Fibroblast of pulmonary artery (primary cell): ENCODE data around the gene PTBP2.

ENCODE experiments used
- DNase-seq: peaks from one replicate; pipeline ENCODE4 v3.0.0-alpha.2; 2010; ENCODE audit warnings: low read depth
- H3K4me3 ChIP-seq: replicated peaks from 2 replicates; pipeline ENCODE4 v1.5.1; 2011; ENCODE audit warnings: low read depth, mild to moderate bottlenecking, control low read depth, low read length, moderate library complexity
- TF ChIP-seq, protein P1 (sequence below): IDR thresholded peaks from 2 replicates; pipeline ENCODE4 v1.5.1; 2011; ENCODE audit warnings: mild to moderate bottlenecking, control low read depth, low read length, inconsistent platforms; ENCODE audit errors: missing control alignments

Gene PTBP2

DNA sequence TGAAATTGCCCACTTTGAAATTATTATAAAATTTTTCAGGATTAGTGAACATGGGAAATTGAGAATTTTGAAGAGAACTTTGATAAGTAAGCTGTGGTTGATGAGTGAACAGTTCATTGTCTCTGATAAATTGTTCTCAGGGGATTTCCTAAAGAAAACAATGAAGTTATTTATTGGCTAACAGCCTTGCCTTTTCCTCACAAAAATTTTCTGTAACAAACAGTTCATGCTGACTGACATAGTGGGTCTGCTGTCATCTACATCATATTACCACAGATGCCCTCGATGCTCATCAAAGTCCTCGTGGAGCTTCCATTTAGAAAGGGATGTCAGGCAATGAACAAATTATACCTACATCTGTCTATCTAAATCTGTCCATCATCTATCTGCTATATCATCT, 113.4 kb downstream of the PTBP2 start:
- H3K4me3 ChIP-seq: no peak overlapping the region
- no peak for DNase-seq
- TF ChIP-seq, protein P1, sequence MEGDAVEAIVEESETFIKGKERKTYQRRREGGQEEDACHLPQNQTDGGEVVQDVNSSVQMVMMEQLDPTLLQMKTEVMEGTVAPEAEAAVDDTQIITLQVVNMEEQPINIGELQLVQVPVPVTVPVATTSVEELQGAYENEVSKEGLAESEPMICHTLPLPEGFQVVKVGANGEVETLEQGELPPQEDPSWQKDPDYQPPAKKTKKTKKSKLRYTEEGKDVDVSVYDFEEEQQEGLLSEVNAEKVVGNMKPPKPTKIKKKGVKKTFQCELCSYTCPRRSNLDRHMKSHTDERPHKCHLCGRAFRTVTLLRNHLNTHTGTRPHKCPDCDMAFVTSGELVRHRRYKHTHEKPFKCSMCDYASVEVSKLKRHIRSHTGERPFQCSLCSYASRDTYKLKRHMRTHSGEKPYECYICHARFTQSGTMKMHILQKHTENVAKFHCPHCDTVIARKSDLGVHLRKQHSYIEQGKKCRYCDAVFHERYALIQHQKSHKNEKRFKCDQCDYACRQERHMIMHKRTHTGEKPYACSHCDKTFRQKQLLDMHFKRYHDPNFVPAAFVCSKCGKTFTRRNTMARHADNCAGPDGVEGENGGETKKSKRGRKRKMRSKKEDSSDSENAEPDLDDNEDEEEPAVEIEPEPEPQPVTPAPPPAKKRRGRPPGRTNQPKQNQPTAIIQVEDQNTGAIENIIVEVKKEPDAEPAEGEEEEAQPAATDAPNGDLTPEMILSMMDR: no peak

DNA sequence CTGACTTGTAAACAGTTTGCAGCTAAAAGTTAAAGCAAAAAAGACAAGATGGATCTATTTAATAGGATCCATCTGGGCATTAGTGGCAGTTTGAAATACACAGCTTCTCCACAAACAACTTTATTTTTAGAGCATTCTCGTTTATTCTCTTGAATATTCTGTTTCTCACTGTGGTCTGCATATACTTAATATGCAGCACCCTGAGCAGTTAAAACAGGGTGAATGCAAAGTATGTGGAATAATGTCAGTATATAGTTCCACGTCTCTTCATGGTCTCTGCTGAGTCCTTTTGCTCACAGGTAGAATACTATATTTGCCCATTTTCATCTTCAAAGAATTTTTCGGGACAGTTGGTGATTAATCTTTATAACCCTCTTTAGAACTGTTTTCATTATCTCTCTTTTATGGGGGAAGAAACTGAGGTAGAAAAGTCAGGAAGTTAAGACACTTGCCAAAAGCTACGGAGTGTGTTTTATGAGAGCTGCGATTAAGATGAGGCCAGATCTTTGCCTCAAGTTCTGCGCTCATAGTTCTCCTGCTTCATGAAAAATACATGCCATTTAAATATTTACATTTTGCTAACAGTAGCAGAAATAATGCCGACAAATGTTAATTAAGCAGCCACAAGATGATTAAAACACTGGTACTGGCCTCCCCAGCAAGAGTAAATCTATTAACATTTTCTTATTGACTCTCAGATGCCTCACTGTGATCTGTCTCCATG, 115.6 kb downstream of the PTBP2 start:
- DNase-seq: no peak
- TF ChIP-seq, protein P1: no peak
- no peak overlapping the region for H3K4me3 ChIP-seq

DNA sequence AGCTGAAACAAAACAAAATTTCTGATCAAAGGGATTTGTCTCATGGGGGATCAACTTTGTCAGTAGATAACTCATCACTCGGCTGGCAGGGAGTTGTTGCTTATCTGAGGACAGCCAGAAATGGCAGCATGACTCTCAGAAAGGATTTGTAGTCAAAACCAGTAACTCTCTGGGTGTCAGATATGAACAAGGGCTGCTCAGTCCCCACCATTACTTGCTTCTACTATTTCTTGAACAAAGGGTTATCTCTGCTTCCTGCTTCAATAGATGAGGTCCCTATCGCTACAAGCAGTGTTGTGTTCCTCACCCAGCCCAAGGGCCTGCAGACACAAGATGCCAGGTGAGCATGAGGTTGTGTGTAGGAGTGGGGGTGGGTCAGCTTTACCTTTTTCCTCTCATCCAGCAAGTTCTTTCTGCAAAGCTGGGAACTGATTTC, 116.2 kb downstream of the PTBP2 start:
- no peak for DNase-seq
- TF ChIP-seq, protein P1: no peak
- no peak overlapping the region for H3K4me3 ChIP-seq

DNA sequence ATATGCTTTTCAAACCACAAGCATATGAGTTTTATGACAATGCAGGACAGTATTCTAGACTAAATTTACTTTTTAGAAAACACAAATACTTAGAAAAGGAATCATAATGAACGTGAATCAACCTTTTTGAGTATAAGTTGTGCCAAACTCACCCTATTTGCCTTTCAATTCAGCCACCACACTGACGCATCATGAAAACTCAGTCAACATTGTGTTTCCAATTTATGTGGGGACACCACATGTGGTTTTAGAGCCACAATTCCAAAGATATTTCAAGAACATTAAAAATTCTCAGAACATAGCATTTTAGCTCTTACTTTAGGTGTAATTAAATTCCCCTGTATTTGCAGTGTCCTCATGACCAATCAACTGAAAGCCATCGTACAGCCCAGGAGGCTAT, 118.8 kb downstream of the PTBP2 start:
- no peak overlapping the region for H3K4me3 ChIP-seq
- TF ChIP-seq, protein P1: no peak
- no peak for DNase-seq

DNA sequence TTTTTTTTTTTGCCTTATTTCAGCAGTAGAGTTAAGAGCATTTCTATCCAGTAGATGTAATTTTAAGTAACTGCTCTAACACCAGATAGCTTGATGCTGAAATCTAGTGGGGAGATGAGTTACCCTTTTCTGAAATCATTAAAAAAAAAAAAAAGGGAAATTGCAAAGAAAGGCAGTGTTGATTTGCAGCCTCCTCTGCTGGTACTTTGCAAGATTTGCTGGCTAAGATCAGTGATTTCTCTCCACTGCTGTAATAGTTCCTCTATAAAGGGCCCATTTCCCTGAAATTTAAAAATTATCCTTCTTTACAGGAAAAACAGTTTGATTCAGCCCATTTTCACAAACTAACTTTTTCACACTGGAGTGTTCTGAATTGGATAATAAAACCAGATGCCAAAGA, 120.6 kb downstream of the PTBP2 start:
- TF ChIP-seq, protein P1: peak; percentile 50
- DNase-seq: peak; percentile 46
- H3K4me3 ChIP-seq: no peak overlapping the region

DNA sequence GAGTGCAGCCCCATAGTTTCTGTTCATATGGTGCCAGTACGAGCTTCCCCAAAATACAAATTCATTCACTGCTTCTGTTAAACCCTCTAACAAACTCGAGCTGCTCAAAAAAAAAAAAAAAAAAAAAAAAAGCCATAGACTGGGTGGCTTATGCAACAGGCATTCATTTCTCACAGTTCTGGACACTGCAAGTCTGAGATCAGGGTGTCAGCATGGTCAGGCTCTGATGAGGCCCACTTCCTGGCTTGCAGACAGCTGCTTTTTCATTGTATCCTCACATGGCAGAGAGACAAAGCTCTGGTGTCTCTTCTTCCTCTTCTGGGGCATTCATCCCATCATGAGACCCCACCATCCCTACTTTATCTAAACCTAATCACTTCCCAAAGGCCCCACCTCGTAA, 121.6 kb downstream of the PTBP2 start:
- TF ChIP-seq, protein P1: no peak
- H3K4me3 ChIP-seq: no peak overlapping the region
- peak; percentile 74 for DNase-seq

DNA sequence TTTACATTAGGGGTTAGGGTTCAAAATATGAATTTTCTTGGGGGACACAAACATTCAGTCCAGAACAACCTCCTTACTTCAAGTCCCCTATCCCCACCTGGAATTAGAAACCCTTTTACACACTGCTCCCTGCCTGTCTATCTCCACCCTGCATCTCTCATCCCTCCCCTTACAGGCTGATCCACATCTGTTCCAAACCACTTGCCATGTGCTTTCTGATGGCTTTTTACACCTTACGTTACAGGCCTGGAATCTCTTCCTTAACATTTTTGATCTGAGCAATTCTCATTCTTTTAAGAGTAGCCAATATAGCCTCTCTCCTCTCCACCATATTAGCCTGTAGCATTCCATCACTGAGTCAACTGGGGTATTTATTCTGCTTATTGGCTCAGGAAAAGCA, 122.0 kb downstream of the PTBP2 start:
- DNase-seq: no peak
- TF ChIP-seq, protein P1: no peak
- H3K4me3 ChIP-seq: no peak overlapping the region
